Fibroblast of the aortic adventitia (primary cell): ENCODE results near the gene FAN1. TPM values are rescaled to one million over a fixed set of nuclear protein-coding genes. Genes with fewer than 3 reads are reported as not detected.
A peak's percentile ranks its signal among the peaks of the same experiment; 100 is the strongest.

Experiments
- DNase-seq: peaks from one replicate; pipeline ENCODE4 v3.0.0-alpha.2; 2010; ENCODE audit warnings: low read depth
- H3K4me3 ChIP-seq: 2 replicates; pipeline ENCODE4 v1.5.1; 2011; ENCODE audit warnings: low read depth, mild to moderate bottlenecking, control low read depth, low read length, moderate library complexity
- CTCF ChIP-seq: IDR thresholded peaks from 2 replicates; pipeline ENCODE4 v1.5.1; 2011; ENCODE audit warnings: mild to moderate bottlenecking, low read length, control low read depth, inconsistent platforms; ENCODE audit not compliant: insufficient read depth
- total RNA-seq: library from RNA; depleted of rRNA; stranded (reverse); fragments of >200 nt; gene quantifications from 2 replicates; pipeline ENCODE4 v1.2.3, GENCODE V29; 2012; ENCODE audit warnings: low replicate concordance

The FAN1 gene
- total RNA-seq, 1 donor = 17.8 TPM

- DNase-seq = no peak
- no peak for TF ChIP-seq CTCF
- no peak overlapping the region for H3K4me3 ChIP-seq
These were observed 14.7 kb downstream of the FAN1 start for GRCh38 chr15:30918366-30918765.

GRCh38 chr15:30919877-30920550 lies 16.3 kb downstream of the FAN1 start:
- H3K4me3 ChIP-seq = no peak overlapping the region
- TF ChIP-seq CTCF = no peak

GRCh38 chr15:30921106-30921505 lies 17.4 kb downstream of the FAN1 start:
- DNase-seq = no peak
- no peak overlapping the region for H3K4me3 ChIP-seq
- TF ChIP-seq CTCF = no peak

More at GRCh38 chr15:30919877-30920550, 16.3 kb downstream of the FAN1 start:
- DNase-seq = no peak

GRCh38 chr15:30921781-30922479 lies 18.2 kb downstream of the FAN1 start:
- no peak for TF ChIP-seq CTCF
- H3K4me3 ChIP-seq = no peak overlapping the region
- DNase-seq = no peak

- TF ChIP-seq CTCF = no peak
- H3K4me3 ChIP-seq = no peak overlapping the region
- peak; percentile 2 for DNase-seq
These were observed 19.0 kb downstream of the FAN1 start for GRCh38 chr15:30922480-30923311.

- no peak for TF ChIP-seq CTCF
- DNase-seq = no peak
- H3K4me3 ChIP-seq = no peak overlapping the region
These were observed 19.7 kb downstream of the FAN1 start for GRCh38 chr15:30923429-30923828.
